ENCODE results near the gene VPREB1.
"Not testable (repeated sequence)": the region's sequence is repeated elsewhere in the genome, so short reads cannot be mapped to it uniquely, and the experiment has no call there.

VPREB1 gene

DNA sequence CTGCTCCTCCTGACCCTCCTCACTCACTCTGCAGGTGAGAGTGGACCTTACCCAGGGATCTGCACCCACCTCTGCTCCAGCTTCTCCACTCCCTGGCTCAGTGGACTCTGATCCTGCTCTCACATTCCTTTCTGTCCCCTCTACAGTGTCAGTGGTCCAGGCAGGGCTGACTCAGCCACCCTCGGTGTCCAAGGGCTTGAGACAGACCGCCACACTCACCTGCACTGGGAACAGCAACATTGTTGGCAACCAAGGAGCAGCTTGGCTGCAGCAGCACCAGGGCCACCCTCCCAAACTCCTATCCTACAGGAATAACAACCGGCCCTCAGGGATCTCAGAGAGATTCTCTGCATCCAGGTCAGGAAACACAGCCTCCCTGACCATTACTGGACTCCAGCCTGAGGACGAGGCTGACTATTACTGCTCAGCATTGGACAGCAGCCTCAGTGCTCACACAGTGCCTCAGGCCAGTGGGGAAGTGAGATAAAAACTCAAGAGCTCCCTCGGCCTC lies 29.7 kb upstream of the VPREB1 start:
- ATAC-seq: no peak

DNA sequence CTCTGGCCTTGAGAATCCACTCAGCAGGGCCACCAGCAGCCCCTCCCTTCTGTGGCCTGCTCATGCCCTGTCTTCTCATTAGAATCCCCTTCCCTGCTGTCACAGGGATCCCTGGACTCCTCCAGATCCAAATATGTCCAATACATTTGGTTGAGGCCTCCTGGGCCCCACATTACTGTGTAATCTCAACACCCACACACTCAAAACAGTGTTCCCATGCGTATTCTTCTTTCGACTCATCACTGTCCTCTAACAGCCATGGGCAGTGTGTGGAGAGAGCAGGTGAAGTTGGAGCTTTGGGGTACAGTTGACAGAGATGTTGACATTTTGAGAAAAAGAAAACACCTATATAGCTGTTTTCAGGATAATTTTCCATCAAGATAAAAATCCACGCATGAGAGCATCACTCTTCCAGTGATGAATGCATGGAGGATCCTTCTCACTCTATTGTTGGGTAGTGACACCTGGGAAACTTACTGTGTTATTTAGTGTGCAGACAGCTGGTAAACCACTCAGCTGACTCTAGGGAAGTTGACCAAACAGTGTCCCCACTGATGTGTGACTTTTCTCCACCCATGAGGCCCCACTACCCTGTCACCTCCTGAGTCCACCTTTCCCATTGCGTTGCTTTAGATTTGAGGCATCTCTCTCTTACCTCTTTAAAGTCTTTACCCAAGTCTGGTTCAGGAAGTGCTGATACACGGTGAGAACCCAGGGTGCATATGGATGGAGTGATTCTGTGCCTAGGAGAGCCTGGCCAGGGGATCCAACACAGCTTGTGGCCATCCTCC lies 28.7 kb upstream of the VPREB1 start:
- DNase-seq: no peak
- no peak for ATAC-seq

More for the DNA sequence above, 29.7 kb upstream of the VPREB1 start:
- no peak for DNase-seq

DNA sequence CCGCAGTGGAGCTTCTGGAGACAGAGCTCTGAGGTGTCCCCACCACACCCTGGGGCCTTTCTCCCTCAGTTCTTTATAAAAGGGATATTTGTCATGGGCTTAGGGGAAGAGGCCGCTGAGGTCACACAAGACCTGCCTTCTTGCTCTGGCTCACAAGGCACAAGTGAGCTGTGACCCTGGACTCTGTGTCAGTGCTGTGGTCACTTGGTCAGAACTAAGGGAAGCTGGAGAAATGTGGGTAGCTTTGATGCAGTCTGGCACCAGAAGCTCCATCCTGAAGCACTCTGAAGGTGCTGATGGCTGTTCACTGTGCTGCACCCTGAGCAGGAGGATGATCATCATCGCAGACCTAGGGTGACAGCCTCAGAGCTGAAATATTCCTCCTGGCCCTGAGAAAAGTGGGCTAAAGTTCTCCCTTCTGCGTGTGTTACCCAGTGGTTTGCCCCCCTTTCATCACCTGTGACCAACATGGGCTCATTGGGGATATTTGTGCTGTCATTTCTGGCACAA lies 28.1 kb upstream of the VPREB1 start:
- DNase-seq: no peak
- ATAC-seq: no peak

DNA sequence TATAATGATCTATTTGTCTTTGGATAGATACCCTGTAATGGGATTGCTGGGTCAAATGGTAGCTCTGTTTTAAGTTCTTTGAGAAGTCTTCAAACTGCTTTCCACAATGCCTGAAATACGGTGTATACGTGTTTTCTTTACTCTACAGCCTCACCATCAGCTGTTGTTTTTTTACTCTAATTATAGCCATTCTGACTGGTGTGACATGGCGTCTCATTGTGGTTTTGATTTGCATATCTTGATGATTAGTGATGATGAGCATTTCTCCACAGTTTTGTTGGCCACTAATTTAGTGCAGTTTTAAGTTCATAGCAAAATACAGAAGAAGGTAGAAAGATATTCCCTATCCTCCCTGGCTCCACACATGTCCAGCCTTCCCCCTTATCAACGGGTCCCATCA lies 26.3 kb upstream of the VPREB1 start:
- DNase-seq (no peak), ATAC-seq (no peak)

DNA sequence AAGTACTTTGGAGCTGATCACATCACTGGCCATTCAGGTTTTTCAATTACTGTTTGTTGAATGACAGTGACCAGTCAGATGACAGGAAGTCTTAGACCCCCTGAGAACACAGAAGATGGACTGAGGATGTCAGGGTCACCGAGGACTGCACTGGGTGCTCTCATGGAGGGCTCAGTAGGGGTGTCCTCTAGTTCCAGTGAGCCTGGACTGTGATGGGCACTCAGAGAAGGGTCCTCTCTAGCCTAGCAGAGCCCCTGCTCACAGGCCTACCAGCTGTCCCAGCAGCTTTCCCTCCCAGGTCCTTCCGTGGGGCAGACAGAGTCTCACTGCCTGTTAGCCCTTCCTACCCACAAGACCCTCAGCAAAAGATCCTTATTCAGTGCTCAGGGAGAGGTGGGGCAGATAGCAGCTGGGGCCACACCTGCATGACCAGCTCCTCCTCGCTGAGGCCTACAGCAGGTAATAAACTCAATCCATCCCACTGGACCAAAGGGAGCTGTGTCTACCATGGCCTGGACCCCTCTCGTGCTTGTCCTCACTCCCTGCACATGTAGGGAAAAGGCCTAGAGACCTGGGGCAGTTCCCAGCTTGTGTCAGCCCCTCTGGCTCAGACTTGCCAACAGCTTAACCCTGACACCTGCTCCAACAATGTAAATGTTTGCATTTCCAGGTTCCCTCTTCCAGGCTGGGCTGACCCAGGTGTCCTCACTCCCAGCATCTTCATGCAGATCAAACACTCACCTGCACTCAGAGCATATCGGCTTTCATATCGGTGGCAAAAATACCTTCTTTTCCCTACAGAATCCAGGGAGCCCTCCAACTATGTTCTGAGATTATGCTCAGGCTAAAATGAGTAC lies 25.2 kb upstream of the VPREB1 start:
- no peak for ATAC-seq
- no peak for DNase-seq

DNA sequence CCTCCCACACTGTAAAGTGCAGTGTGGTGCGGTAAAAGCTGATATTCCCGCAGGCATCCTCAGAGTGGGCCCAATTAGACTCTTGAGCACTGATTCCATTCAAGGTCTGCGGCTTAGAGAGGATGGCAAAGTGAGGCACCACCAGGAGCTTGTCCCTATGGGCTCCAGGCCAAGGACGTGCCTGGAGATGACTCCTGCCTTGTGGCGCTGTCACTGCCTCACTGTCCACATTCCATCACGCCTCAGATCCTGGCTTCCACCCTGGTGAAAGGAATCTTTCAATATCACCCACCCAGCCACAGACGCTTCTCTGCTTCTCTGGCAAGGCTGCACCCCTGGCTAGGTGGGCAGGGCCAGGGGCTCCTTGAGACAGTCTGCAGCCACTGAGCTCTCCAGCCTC lies 23.5 kb upstream of the VPREB1 start:
- not testable (repeated sequence) for ATAC-seq, DNase-seq

DNA sequence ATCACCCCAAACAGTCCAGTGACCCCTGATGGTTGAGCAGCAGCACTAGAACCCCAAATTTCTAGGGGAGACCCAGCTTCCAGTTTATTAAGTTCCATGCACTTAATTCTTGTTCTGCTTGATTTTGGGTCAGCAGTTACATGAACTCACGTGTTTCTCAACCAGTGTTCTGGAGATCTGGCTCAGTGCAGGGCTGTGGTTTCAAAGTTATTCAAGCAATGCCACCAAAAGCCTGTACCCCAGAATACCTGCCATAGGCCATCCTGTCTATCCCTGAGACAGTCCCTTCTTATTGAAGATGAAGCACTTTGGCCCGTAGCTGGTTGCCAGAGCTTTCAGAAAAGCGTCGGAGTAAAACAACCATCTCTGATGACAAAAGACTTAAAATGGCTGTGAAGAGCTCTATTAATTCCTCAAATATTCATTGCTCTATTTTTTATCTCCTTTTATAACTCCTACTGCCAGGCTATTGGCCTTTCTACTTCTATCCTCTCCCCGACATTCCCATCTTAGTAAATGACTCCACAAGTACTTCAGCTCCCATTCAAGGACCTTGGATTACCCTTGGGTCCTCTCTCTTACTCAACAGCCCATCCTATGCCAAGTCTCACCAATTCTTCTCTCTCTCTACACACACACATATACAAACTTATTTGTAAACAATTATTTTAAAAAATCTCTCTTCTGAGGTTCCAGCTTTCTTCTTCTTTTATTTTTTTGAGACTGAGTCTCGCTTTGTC lies 18.0 kb upstream of the VPREB1 start:
- no peak for ATAC-seq
- no peak for DNase-seq

DNA sequence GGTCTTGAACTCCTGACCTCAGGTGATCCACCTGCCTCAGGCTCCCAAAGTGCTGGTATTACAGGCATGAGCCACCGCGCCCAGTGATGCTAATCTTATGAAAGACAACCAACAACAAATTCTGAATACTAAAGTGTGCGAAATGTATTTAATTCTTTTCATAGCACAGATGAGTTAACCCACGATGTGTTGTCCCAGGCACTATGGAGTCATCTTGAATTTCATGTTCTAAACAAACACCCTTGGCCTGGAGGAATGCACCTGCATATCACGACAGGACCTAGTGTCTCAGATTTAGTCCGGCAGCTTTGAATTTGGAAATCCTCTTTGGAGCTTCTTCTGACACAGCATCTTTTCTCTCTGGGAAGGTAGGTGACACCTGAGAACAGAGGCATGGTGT lies 16.2 kb upstream of the VPREB1 start:
- DNase-seq: no peak
- no peak for ATAC-seq

DNA sequence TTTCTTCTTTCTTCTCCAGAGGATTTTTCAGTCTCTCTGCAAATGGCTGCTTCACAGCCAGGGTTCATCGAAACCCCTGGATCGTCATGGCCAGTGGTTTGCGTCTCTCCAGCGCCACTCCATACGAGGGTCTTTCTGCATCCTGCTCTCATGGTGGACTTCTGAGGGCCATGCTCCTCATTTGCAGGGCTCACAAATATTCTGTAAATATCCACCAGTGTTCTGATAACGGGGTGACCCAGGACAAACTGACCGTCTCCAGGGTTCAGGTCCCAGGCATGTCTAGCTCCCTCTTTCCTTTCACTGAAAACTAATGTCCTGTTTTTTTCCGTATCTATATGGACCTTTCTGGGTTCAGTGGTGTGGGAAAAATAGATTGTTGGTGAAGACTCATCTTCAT lies 15.7 kb upstream of the VPREB1 start:
- no peak for ATAC-seq
- no peak for DNase-seq

DNA sequence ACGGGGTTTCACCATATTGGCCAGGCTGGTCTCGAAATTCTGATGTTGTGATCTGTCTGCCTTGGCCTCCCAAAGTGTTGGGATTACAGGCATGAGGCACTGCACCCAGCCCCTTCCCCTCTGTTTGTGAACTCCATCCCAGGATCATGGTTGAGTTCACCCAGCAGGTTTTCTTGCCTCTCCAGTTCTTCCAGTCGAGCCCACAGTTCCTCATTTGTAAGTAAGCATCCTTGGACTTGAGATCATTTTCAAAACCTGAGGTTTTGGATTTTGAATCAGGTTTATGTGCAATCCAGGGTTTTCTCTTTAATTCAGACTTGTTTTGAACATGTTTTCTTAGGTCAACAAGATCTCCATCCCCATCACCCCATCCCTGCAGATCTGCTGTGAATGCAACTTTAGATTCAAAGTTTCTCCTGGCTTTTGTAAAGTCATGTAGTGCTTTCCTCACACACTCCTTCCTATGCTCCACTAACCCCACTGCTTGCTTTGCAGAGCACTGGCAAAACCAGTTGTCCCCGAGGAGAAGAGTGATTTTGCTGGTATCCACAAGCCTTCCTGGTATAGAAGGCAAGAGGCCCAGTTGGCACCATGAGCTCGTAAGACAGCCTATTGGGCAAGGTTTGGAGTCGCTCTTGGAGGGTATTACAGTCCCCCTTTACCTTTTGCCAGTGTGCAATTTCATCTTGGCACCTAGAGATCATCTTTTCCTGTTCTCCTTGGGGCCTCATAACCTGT lies 14.7 kb upstream of the VPREB1 start:
- ATAC-seq: no peak
- no peak for DNase-seq

DNA sequence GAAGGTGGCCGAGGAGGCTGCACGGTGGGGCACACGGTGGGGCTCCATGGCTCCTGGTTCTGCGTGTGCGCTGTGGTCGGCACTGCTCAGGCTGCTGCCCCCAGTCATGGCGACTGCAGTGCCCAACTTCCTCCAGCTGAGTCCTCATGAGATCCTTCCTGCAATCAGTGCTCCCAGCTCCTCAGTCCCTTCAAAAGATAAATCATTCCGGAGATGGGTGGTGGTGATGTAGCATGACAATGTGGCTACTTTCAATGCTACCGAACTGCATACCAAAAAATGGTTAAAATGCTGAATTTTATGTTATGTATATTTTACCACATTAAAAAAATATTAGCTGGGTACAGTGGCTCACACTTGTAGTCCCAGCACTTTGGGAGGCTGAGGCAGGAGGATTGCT lies 14.1 kb upstream of the VPREB1 start:
- DNase-seq: no peak
- no peak for ATAC-seq

DNA sequence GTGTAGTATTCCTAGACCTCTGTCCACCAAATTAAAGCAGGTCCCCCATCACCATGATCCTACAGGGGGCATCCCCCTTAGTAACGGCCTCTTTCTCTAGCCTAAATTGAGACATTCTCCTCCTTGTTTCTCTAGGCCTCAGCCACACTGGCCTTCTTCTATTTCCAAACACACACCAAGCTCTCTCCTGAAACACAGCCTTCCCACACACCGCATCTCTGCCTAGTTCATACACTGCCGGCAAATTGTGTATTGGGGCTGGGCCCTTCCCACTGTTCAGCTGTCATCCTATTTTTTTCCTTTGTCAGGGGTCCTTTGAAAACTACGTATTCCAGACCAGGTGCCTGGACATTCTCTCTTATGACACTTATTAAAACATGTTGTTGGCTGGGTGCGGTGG lies 11.5 kb upstream of the VPREB1 start:
- ATAC-seq: no peak

DNA sequence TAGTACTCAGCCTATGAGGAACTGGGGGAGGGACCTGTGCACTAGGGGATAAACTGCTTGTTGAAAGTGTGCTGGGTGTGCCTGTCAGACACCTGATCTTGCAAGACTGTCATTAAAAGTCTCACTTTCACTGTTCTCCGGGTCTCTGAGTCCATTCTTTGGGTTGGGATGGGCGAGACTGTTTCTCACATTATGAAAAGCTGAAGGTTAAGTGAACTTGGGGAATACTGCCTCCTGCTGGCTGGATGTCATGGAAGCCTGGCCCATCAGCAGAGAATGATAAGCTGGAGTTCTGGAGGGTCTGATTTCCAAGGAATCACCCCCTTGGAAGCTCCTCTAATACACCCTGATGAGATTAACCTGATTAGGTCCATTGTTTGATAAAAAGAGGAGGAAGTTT lies 9.0 kb upstream of the VPREB1 start:
- DNase-seq: peak; percentile 66
- no peak for ATAC-seq

More for the DNA sequence above, 11.5 kb upstream of the VPREB1 start:
- no peak for DNase-seq

DNA sequence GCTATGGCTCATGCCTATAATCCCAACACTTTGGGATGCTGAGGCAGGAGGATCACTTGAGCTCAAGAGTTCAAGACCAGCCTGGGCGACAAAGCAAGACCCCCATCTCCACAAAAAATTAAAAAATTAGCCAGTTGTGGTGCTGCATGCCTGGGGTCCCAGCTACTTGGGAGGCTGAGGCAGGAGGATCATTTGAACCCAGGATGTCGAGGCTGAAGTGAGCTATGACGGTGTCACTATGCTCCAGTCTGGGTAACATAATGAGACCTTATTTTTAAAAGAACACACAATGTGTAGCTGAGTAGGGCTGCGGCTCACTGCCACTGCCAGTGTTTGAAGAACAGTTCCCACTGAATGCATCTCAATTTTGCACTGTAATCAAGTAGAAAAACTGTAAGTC lies 7.1 kb upstream of the VPREB1 start:
- no peak for ATAC-seq
- no peak for DNase-seq

DNA sequence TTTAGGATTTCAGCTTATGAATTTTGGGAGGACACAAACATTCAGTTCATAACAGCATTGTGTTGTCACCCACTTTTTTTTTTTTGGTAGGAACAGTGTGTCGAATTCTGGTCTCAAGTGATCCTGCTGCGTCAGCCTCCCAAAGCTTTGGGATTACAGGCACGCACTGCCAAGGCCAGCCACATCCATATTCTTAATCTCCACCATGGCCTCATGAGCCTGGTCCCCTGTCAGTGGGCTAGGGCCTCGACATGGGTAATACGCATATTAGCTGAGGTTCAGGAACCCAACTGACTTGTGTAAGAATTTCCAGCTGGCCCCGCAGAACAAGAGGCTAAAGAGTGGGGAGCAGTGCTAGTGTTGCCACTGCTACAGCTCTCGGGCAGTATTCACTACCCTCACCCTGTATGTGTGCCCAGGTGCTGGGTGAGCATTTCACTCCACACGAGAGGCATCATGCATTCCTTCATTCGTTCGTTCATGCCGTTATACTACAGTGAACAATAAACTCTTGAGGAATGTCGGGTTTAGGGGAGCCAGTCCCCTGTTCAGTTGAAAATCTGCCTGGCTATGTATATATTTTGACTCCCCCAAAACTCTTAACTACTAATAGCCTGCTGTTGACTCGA lies 5.2 kb upstream of the VPREB1 start:
- ATAC-seq (no peak), DNase-seq (no peak)

DNA sequence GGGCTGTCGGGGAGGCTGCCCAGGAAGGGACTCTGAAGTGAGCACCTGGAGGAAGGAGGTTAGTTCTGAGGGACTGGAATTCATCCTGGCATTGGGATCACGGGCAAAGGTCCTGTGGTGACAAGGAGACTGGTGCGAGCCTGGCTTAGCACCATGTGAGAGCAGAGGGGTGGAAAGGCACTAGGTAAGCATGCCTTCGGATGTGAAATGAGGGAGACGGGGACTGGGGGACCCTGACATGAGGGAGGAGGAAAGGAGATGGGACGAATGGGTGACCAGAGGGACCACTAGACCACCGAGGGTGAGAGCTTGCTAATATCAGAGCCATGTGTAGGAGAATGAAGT lies 3.1 kb upstream of the VPREB1 start:
- no peak for DNase-seq
- ATAC-seq: no peak

DNA sequence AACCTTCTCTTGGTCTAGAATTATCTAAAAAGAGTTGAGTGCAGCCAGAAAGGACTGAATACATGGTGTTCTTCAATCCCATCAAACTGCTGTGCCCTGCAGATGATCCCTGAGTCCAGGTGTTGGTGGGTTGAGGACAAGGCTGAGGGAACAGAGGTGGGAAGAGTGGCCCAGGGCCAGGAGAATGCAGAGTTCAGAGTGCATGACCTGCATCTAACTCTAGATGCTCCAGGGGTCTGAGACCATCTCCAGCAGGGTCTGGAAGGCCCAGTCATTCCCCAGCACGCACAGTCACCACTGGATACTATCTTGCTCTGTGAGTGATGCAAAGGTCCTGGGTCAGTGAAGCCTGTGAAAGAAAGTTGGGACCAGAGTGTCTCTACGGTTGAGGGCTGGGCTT lies 2.1 kb upstream of the VPREB1 start:
- no peak for ATAC-seq
- DNase-seq: no peak

DNA sequence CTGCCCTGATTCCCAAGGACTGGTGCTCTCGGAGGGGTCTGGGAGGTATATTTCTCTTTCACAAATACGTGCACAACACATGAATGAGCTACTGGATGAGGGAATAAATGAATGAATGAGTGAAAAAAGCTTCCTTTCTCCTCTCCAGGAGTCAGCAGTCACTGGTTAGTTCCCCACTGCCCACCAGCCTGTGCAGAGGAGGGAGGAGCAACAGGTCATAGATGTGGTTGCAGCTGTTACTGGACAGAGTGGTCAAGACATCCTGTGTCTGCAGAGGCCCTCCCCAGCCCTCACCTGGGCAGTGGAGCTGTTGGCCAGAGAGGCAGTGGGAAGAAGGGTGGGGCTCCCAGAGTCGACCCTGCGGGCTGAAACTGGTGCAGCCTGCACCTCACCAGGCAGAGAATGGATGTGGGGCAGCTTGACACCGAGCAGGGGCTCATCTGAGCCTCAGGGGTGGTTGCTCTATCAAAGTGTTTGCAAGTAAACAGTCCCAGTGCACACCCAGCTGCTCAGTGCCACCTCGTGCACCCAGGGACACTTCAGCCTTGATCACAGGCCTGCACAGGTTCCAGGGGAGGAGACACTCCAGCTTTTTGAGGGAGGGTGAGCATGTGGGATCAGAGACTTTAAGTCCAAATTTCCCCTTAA lies 1.4 kb upstream of the VPREB1 start:
- no peak for ATAC-seq
- no peak for DNase-seq

DNA sequence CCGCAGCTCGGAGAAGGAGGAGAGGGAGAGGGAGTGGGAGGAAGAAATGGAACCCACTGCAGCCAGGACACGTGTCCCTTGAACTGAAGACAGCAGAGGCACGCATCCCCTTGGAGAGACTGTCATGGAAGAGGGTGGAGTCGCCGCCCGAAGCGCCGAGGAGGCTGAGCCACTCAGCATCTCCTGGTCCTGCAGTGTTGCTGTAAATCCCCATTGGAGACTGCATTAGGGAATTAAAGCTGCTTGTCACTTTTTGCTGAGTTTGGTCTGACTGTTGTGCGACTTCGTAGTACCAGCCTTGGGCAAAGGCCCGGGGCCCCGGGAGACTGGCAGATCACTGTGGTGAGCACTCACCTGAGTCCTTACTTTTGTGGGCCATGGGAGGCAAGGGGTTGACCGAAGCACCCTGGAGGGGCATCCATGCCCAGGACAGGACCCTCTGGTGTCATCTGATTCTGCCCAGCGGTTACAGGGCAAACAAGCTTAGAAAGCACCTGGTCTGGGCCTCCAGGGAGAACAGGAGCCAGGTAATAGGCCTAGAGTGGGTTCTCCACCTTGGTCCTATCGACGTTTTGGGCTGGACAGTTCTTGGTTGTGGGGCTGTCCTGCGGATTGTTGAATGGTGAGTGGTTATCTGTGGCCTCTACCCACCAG lies 797 bp downstream of the VPREB1 start:
- ATAC-seq: no peak

DNA sequence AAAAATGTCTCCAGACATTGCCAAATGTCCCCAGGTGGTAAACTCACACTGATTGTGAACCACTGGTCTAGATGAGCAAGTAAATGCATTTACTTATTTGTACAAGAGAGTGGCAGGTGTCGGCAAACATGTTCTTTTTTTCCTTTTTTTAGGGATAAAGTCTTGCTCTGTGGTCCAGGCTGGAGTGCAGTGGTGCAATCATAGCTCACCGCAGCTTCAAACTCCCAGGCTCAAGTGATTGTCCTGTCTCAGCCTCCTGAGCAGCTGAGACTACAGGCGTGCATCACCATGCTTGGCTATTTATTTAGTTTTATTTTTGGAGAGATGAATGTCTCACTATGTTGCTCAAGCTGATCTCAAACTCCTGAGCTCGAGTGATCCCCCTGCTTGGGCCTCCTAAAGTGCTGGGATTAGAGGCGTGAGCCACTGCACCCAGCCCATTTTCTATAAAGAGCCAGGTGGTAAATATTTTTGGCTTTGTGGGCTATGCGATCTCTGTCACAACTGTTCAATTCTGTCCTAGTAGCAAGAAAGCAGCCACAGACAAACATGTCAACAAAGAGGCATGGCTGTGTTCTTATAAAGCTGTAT lies 1.4 kb downstream of the VPREB1 start:
- ATAC-seq: no peak
- DNase-seq: no peak

More for the DNA sequence above, 797 bp downstream of the VPREB1 start:
- no peak for DNase-seq

Data from stimulated activated naive CD8-positive, alpha-beta T cell treated with anti-CD3 and anti-CD28 coated beads, Interleukin-15, Interleukin-2, amounts not matched to agents 100 U/mL and 50 U/mL, for 24 hours (primary cell).